Prostate gland (tissue), 2 donors: ENCODE results near the gene PARPBP.
"Not testable (repeated sequence)": the region's sequence is repeated elsewhere in the genome, so short reads cannot be mapped to it uniquely, and the experiment has no call there.

Experiments
- POLR2A ChIP-seq: fragments of 450-650 bp; IDR thresholded peaks from one replicate; pipeline ENCODE4 v1.6.1; 2016; ENCODE audit warnings: antibody characterized with exemption, mild to moderate bottlenecking
- POLR2AphosphoS5 ChIP-seq: sonication (generic); formaldehyde crosslinking; IDR thresholded peaks from one replicate; pipeline ENCODE4 v1.6.1; 2017; ENCODE audit warnings: antibody characterized with exemption
- TF ChIP-seq, protein P1 (sequence below), 4 experiments: fragments of 200-600 bp in 2 of 4; fragments of 450-650 bp in 2 of 4; sonication (generic) in 2 of 4; IDR thresholded peaks; 1 replicate in 3 of 4; 2 replicates in 1 of 4; pipeline ENCODE4 v1.5.1; 2016 to 2019; ENCODE audit warnings: antibody characterized with exemption in 4 of 4, mild to moderate bottlenecking in 2 of 4, moderate library complexity in 2 of 4

DNA sequence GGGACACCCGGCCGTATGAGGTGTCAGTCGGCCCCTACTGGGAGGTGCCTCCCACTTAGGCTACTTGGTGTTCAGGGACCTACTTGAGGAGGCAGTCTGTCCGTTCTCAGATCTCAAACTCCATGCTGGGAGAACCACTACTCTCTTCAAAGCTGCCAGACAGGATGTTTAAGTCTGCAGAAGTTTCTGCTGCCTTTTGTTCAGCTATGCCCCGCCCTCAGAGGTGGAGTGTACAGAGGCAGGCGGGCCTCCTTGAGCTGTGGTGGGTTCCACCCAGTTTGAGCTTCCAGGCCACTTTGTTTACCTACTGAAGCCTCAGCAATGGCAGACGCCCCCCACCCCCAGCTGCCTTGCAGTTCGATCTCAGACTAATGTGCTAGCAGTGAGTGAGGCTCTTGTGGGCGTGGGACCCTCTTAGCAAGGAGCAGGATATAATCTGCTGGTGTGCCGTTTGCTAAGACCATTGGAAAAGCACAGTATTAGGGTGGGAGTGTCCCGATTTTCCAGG lies 22.9 kb downstream of the PARPBP start:
- TF ChIP-seq, protein P1, sequence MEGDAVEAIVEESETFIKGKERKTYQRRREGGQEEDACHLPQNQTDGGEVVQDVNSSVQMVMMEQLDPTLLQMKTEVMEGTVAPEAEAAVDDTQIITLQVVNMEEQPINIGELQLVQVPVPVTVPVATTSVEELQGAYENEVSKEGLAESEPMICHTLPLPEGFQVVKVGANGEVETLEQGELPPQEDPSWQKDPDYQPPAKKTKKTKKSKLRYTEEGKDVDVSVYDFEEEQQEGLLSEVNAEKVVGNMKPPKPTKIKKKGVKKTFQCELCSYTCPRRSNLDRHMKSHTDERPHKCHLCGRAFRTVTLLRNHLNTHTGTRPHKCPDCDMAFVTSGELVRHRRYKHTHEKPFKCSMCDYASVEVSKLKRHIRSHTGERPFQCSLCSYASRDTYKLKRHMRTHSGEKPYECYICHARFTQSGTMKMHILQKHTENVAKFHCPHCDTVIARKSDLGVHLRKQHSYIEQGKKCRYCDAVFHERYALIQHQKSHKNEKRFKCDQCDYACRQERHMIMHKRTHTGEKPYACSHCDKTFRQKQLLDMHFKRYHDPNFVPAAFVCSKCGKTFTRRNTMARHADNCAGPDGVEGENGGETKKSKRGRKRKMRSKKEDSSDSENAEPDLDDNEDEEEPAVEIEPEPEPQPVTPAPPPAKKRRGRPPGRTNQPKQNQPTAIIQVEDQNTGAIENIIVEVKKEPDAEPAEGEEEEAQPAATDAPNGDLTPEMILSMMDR (IDR thresholded peaks at IDR 0.05): not testable (repeated sequence)
- TF ChIP-seq POLR2AphosphoS5, POLR2A: not testable (repeated sequence)
